ENCODE data around the gene IRS4.
A peak's percentile ranks its signal among the peaks of the same experiment; 100 is the strongest.

Gene IRS4

DNA sequence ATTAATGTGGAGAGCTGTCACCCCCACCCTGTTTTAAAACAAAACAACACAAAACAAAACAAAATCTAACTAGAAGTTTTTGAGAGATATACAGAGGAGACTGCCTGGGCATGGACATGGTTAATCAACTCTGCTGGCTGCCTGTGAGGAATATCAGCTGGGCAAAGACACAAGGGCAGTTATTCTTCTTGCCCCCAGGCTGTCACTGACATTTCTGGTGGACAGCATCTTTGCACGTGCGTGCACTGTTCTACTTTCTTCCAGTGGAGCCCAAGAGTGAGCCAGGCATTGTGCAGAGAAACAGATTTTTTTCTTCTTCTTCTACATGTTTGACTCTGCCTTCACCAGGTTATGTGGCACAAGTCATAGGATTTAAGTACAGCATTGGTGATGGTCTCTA is 13.8 kb downstream of the IRS4 start:
- TF ChIP-seq, protein P1, sequence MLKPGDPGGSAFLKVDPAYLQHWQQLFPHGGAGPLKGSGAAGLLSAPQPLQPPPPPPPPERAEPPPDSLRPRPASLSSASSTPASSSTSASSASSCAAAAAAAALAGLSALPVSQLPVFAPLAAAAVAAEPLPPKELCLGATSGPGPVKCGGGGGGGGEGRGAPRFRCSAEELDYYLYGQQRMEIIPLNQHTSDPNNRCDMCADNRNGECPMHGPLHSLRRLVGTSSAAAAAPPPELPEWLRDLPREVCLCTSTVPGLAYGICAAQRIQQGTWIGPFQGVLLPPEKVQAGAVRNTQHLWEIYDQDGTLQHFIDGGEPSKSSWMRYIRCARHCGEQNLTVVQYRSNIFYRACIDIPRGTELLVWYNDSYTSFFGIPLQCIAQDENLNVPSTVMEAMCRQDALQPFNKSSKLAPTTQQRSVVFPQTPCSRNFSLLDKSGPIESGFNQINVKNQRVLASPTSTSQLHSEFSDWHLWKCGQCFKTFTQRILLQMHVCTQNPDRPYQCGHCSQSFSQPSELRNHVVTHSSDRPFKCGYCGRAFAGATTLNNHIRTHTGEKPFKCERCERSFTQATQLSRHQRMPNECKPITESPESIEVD (tag by site-specific recombination; IDR thresholded peaks at IDR 0.05): peak; percentile 31; the same call in 1 of the 2 replicates
- TF ChIP-seq ZNF324 (tag by site-specific recombination; IDR thresholded peaks at IDR 0.05) (no peak), TCF7L2 (IDR thresholded peaks at IDR 0.05; ENCODE audit: borderline replicate concordance, low read depth, low read length) (0 out of 2 replicates have a peak, but pooled peaks have one; percentile 14), MYNN (tag by site-specific recombination; IDR thresholded peaks at IDR 0.05; ENCODE audit: borderline replicate concordance) (no peak)
- POLR2A ChIA-PET: no interaction called here

DNA sequence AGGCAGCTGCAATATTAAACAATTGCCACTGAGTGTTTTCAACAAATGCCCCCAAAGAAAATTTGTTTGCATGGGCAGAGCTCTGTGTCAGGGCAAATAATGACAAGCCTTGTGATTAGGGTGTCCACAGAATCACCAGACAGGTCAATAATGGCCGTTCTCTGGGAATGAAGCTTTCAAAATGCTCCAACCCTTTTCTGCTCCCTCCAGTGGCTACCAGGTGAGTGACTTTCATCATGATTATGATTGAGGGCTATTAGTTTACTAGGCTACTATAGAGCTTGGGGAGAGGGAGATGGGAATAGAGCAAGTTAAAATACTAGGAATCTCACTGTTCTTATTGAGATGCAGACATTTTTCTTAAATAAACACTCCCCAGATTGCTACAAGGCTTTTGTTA is 23.5 kb downstream of the IRS4 start:
- H3K36me3 ChIP-seq (ENCODE audit: control insufficient read depth in 2 of 2, insufficient read depth in 1 of 2, low read length in 2 of 2): no peaks in the 10 kb centered on the region
- ChIA-PET POLR2A (no interaction called here), CTCF (interaction anchor here (0.6 to 1.4 kb wide), 2 partner anchors 10 to 14 kb away, joined by 3 to 4 read pairs; no protein-coding TSS in a partner anchor)
- no peaks in the 10 kb centered on the region for H3K4me1 ChIP-seq (ENCODE audit: control insufficient read depth, insufficient read depth, low read length)
- H3K9me3 ChIP-seq (ENCODE audit: control insufficient read depth, insufficient read depth, low read depth, low read length): no peaks in the 10 kb centered on the region
- no peak overlapping the region for H3K4me3 ChIP-seq (ENCODE audit: low read depth, low read length)
- TF ChIP-seq, protein P2, sequence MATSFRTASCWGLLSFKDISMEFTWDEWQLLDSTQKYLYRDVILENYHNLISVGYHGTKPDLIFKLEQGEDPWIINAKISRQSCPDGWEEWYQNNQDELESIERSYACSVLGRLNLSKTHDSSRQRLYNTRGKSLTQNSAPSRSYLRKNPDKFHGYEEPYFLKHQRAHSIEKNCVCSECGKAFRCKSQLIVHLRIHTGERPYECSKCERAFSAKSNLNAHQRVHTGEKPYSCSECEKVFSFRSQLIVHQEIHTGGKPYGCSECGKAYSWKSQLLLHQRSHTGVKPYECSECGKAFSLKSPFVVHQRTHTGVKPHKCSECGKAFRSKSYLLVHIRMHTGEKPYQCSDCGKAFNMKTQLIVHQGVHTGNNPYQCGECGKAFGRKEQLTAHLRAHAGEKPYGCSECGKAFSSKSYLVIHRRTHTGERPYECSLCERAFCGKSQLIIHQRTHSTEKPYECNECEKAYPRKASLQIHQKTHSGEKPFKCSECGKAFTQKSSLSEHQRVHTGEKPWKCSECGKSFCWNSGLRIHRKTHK (tag by site-specific recombination; IDR thresholded peaks at IDR 0.05): no peak
- TF ChIP-seq, protein P3, sequence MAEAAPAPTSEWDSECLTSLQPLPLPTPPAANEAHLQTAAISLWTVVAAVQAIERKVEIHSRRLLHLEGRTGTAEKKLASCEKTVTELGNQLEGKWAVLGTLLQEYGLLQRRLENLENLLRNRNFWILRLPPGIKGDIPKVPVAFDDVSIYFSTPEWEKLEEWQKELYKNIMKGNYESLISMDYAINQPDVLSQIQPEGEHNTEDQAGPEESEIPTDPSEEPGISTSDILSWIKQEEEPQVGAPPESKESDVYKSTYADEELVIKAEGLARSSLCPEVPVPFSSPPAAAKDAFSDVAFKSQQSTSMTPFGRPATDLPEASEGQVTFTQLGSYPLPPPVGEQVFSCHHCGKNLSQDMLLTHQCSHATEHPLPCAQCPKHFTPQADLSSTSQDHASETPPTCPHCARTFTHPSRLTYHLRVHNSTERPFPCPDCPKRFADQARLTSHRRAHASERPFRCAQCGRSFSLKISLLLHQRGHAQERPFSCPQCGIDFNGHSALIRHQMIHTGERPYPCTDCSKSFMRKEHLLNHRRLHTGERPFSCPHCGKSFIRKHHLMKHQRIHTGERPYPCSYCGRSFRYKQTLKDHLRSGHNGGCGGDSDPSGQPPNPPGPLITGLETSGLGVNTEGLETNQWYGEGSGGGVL (tag by site-specific recombination; IDR thresholded peaks at IDR 0.05): no peak
- TF ChIP-seq ZNF133 (tag by site-specific recombination; IDR thresholded peaks at IDR 0.05) (no peak), ZNF777 (tag by site-specific recombination; IDR thresholded peaks at IDR 0.05; ENCODE audit: borderline replicate concordance) (no peak), ZNF585B (tag by site-specific recombination; IDR thresholded peaks at IDR 0.05) (no peak), ZNF169 (tag by site-specific recombination; IDR thresholded peaks at IDR 0.05) (no peak), ZSCAN16 (tag by site-specific recombination; IDR thresholded peaks at IDR 0.05) (no peak), ZNF549 (tag by site-specific recombination; IDR thresholded peaks at IDR 0.05) (no peak), ZFP41 (tag by site-specific recombination; IDR thresholded peaks at IDR 0.05; ENCODE audit: borderline replicate concordance) (no peak), ZNF629 (tag by site-specific recombination; IDR thresholded peaks at IDR 0.05) (no peak), ZNF791 (tag by site-specific recombination; IDR thresholded peaks at IDR 0.05) (no peak), ZNF274 (IDR thresholded peaks at IDR 0.05; ENCODE audit: low read length) (no peak), ZNF274 (tag by site-specific recombination; IDR thresholded peaks at IDR 0.05; ENCODE audit: borderline replicate concordance) (no peak), BCL11A (tag by site-specific recombination; IDR thresholded peaks at IDR 0.05; ENCODE audit: low read depth) (no peak), KLF7 (tag by site-specific recombination; IDR thresholded peaks at IDR 0.05; ENCODE audit: borderline replicate concordance) (no peak)
- TF ChIP-seq, protein P4, sequence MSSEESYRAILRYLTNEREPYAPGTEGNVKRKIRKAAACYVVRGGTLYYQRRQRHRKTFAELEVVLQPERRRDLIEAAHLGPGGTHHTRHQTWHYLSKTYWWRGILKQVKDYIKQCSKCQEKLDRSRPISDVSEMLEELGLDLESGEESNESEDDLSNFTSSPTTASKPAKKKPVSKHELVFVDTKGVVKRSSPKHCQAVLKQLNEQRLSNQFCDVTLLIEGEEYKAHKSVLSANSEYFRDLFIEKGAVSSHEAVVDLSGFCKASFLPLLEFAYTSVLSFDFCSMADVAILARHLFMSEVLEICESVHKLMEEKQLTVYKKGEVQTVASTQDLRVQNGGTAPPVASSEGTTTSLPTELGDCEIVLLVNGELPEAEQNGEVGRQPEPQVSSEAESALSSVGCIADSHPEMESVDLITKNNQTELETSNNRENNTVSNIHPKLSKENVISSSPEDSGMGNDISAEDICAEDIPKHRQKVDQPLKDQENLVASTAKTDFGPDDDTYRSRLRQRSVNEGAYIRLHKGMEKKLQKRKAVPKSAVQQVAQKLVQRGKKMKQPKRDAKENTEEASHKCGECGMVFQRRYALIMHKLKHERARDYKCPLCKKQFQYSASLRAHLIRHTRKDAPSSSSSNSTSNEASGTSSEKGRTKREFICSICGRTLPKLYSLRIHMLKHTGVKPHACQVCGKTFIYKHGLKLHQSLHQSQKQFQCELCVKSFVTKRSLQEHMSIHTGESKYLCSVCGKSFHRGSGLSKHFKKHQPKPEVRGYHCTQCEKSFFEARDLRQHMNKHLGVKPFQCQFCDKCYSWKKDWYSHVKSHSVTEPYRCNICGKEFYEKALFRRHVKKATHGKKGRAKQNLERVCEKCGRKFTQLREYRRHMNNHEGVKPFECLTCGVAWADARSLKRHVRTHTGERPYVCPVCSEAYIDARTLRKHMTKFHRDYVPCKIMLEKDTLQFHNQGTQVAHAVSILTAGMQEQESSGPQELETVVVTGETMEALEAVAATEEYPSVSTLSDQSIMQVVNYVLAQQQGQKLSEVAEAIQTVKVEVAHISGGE (tag by site-specific recombination; conservative IDR thresholded peaks at IDR 0.05; ENCODE audit: low read depth): no peak
- TF ChIP-seq, protein P5, sequence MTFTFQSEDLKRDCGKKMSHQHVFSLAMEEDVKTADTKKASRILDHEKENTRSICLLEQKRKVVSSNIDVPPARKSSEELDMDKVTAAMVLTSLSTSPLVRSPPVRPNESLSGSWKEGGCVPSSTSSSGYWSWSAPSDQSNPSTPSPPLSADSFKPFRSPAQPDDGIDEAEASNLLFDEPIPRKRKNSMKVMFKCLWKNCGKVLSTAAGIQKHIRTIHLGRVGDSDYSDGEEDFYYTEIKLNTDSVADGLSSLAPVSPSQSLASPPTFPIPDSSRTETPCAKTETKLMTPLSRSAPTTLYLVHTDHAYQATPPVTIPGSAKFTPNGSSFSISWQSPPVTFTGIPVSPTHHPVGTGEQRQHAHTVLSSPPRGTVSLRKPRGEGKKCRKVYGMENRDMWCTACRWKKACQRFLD (tag by site-specific recombination; IDR thresholded peaks at IDR 0.05): no peak
- no peak overlapping the region for H3K27ac ChIP-seq (ENCODE audit: extremely low read depth, low read depth, low read length)

More for the DNA sequence above, 13.8 kb downstream of the IRS4 start:
- no peaks in the 10 kb centered on the region for H3K9me3 ChIP-seq (ENCODE audit: control insufficient read depth, insufficient read depth, low read depth, low read length)
- H3K27ac ChIP-seq (ENCODE audit: extremely low read depth, low read depth, low read length): no peak overlapping the region
- CTCF ChIA-PET: no interaction called here
- H3K4me1 ChIP-seq (ENCODE audit: control insufficient read depth, insufficient read depth, low read length): no peaks in the 10 kb centered on the region
- peaks cover 5 to 40% of the 10 kb centered on the region in 2 experiments; a peak in 2 of 3 replicates for H3K36me3 ChIP-seq (ENCODE audit: control insufficient read depth in 2 of 2, insufficient read depth in 1 of 2, low read length in 2 of 2)
- no peak overlapping the region for H3K4me3 ChIP-seq (ENCODE audit: low read depth, low read length)
